Measurements from ENCODE around the gene ATP6V1A. TPM values are rescaled to one million over a fixed set of nuclear protein-coding genes. Genes with fewer than 3 reads are reported as not detected.

ATP6V1A gene
- total RNA-seq, 1 experiment from 2014 or later, result 73.2 TPM

GRCh38 chr3:113745756-113746547 lies 883 bp upstream of the ATP6V1A start, which contains the start of gene NAA50:
Gene NAA50, minus strand, starts transcription at chr3:113746249. Its CDS starts 300 bp downstream, at chr3:113745949.
- DNase-seq (ENCODE audit: low read depth), result peak; percentile 92

GRCh38 chr3:113747283-113748046 lies 630 bp downstream of the ATP6V1A start:
- peak; percentile 42 for DNase-seq (ENCODE audit: low read depth)

DNA sequence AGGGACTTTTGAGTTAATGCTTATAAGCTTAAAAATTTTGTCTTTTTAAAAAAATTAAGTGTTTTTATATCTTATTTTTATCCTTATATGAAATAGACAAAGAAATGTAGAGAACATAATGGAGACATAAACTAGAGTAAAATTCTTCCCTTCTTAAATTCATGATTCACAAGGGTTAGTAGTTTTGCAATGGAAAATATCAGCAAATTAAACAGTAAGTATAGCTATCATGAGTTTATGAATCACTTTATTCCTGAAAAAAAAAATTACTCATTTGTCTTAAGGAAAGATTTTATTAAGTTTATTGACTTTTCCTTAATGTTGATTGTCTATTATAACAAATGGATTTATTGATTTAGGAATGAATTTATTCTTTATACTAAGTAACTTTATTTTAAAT lies 4.3 kb downstream of the ATP6V1A start:
- DNase-seq (ENCODE audit: low read depth), result no peak

DNA sequence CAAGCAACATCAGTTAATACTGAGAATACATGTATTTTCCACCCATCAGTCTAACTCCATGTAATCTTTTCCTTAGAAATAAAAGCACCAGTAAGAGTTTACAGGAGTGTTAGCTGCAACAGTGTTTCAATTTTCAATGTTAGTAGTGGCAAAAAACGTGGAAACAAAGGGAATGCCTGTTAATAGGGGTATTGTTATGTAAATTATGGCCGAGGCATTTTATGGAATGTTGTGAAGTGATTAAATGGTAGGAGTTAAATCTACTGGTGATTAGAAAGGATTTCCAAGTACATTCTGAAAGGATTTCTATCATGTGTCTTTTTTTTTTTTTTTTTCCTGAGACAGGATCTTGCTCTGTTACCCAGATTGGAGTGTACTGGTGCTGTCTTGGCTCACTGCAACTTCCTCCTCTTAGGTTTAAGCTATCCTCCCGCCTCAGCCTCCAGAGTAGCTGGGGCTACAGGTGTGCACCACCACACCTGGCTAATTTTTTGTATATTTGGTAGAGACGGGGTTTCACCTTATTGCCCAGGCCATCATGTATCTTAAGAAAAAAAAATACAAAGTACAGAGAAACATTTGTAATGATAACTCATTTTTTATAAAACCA lies 6.6 kb downstream of the ATP6V1A start:
- no peak for DNase-seq (ENCODE audit: low read depth)

DNA sequence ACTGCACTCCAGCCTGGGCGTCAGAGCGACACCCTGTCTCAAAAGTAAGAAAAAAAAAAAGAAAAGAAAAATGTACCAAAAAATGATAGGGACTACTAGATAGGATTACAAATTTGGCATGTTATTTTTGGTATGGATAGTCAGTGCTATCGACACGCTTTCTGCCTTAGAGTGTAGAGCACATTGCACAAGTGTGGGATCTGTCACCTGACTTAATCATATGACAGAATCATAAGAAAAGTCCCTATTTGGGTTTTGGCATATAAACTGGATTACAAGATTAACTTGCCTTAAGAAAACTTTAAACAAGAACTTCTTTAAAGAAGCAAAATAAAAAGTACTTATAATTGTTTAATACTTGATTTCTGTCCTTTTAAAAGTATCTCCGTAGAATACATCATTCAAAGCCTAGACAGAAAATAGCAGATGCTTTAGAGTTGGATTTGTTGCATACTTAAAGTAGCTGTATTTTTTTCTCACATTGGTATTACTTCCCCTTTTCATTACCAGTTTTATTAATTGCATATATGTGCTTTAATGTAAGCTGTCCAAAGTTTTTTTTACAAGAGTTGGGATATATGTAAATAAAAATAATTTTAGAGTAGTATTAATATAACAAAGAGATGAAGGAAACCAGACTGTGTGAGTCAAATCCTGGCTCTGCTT lies 7.8 kb downstream of the ATP6V1A start:
- DNase-seq (ENCODE audit: low read depth), result no peak

DNA sequence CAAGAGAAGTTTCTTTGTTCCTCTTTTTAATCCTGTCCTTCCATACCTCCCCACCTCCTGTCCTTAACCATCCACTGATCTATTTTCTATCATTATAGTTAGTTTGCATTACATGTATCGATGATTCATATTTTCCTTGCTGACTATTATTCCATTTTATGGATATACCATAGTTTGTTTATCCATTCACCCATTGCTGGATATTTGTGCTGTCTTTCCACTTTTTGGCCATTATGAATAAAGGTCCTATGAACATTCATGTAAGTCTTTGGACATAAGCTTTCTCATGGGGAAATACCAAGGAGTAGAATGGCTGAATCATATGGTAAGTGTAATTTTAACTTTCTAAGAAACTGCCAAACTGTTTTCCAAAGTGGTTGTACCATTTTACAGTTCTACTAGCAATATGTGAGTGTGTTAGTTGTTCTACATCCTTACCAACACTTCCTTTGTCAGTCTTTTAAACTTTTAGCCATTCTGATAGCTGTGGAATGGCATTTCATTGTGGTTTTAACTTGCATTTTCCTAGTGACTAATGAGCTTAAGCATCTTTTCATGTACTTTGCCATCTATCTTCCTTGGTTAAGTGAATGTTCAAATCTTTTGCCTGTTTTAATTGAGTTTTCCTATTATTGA lies 11.7 kb downstream of the ATP6V1A start:
- DNase-seq (ENCODE audit: low read depth), result peak; percentile 87

GRCh38 chr3:113764698-113765097 lies 17.9 kb downstream of the ATP6V1A start:
- DNase-seq (ENCODE audit: low read depth), result no peak

- peak; percentile 48 for DNase-seq (ENCODE audit: low read depth)
Measured at GRCh38 chr3:113769551-113769950, 22.7 kb downstream of the ATP6V1A start.

DNA sequence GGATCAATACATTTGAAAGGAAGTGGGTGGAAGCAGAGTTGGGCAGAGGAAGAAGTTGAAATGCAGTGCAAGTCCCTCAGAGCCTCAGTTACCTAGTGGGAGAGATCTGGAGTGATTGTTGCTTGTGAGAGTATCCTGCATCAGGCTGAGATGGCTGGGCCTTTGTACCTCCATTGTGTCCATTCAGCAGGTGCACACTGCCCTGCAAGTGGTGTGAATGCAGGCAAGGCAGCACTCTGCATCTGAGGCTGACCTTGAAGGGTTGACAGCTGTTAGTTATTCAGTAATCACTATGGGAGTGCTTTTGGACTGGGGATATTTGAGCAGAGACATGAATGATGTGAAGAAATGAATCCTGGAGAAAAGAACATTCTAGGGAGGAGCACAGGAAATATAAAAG lies 25.2 kb downstream of the ATP6V1A start:
- no peak for DNase-seq (ENCODE audit: low read depth)

DNA sequence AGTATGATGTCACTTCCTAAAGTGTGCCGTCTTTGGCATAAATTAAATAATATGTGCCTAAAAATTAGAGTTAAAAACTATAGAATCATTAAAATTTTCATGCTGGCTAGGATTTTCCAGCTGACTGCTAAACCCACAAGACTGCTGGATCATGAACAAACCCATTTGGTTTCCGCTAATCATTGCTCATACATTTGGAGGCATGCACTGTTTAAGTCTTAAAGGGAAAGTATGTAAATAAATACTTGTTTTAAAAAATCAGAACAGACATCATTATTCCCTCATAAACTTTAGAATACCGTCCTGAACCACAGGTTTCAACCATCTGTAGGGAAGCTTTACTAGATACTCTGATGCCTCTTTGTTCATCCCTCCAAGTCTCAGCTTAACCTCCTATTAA lies 26.5 kb downstream of the ATP6V1A start:
- DNase-seq (ENCODE audit: low read depth), result no peak

DNA sequence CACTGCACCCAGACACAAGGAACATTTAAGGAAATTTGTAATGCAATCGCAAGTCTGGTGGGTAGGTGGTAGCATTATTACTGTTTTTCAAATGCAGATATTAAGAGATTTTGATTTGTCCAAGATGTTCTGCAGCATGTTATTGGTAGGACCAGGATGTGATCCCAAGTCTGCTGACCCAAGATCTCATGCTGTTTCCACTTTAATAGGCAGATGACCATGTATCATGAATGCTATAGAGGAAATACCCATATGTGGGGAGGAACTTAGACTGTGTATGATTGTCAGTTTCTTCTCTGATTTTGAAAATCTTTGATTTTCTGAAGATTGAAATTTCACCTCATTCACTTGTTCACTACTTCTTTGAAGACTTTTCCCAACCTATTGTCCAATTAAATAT lies 28.7 kb downstream of the ATP6V1A start:
- DNase-seq (ENCODE audit: low read depth), result no peak

GRCh38 chr3:113776564-113776963 lies 29.7 kb downstream of the ATP6V1A start:
- no peak for DNase-seq (ENCODE audit: low read depth)

- peak; percentile 76 for DNase-seq (ENCODE audit: low read depth)
Measured at GRCh38 chr3:113783463-113783862, 36.6 kb downstream of the ATP6V1A start.

GRCh38 chr3:113783980-113784379 lies 37.1 kb downstream of the ATP6V1A start:
- no peak for DNase-seq (ENCODE audit: low read depth)

DNA sequence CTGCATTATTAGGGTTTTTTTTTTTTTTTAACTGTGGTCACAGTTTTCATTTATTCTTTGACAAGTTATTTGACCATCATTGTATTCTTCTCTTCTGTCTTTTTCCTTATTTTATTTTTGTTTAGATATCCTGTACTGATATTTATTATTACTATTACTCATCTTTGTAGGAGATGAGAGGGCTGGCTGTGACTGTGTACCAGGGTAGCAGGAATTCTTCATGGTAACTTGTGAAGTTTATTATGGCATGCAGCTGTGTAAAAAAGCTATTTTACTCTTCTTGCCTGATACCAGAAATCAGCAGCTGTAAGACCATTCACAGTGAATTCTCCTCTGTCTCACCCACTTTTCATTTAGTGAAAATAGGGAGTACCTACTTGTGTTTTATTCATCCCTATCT lies 44.5 kb downstream of the ATP6V1A start:
- DNase-seq (ENCODE audit: low read depth), result no peak

- no peak for DNase-seq (ENCODE audit: low read depth)
Measured at GRCh38 chr3:113794526-113794925, 47.7 kb downstream of the ATP6V1A start.

DNA sequence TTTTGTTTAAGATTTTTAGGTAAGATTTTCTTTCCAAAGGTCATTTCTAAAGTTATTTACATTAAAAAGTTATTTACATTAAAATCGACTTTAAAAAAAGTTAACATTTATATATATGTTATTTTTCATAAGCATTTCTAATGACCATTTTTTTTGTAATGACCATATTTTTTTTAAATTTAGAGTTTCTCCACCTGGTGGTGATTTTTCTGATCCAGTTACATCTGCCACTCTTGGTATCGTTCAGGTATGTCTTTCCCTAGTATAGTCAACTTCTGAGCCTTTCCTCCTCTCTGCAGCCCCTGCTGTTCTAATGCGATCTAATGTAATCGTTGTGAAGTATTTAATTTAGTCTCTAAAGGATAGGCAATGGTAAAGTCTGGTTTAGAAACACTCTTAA lies 48.9 kb downstream of the ATP6V1A start:
- no peak for DNase-seq (ENCODE audit: low read depth)

GRCh38 chr3:113802795-113803455 lies 56.1 kb downstream of the ATP6V1A start:
- no peak for DNase-seq (ENCODE audit: low read depth)

- DNase-seq (ENCODE audit: low read depth), result no peak
Measured at GRCh38 chr3:113804661-113805060, 57.8 kb downstream of the ATP6V1A start.

DNA sequence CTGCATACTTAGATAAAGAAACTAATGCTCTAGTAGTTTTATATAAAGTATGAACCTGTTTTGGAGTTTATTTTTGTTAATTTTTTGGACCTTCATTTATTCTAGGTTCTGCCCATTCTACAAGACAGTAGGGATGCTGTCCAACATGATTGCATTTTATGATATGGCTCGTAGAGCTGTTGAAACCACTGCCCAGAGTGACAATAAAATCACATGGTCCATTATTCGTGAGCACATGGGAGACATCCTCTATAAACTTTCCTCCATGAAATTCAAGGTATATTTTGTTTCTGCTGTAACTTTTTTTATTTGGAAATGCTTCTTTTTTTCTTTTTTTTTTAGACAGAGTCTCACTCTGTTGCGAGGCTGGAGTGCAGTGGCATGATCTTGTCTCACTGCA lies 58.4 kb downstream of the ATP6V1A start:
- DNase-seq (ENCODE audit: low read depth), result no peak

- no peak for DNase-seq (ENCODE audit: low read depth)
Measured at GRCh38 chr3:113812854-113813253, 66.0 kb downstream of the ATP6V1A start.

All from HT1080 (cell line).